Kidney epithelial cell (primary cell): ENCODE results near the gene SPDL1. TPM values are rescaled to one million over a fixed set of nuclear protein-coding genes. Genes with fewer than 3 reads are reported as not detected.

ENCODE experiments used
- DNase-seq: peaks from one replicate; pipeline ENCODE4 v3.0.0-alpha.2; 2010; ENCODE audit warnings: low read depth
- H3K27me3 ChIP-seq: 2 replicates; pipeline ENCODE4 v1.6.0; 2011; ENCODE audit warnings: low read length; ENCODE audit not compliant: control insufficient read depth, insufficient read depth
- H3K36me3 ChIP-seq: 2 replicates; pipeline ENCODE4 v1.5.1; 2011; ENCODE audit warnings: low read length; ENCODE audit not compliant: control insufficient read depth, insufficient read depth
- H3K4me3 ChIP-seq: 2 replicates; pipeline ENCODE4 v1.5.1; 2011; ENCODE audit warnings: low read depth, mild to moderate bottlenecking, control low read depth, low read length
- total RNA-seq: library from RNA; depleted of rRNA; stranded (reverse); fragments of >200 nt; gene quantifications from 2 replicates; pipeline ENCODE4 v1.2.3, GENCODE V29; 2015
- TF ChIP-seq, protein P1 (sequence below): IDR thresholded peaks from 2 replicates; pipeline ENCODE4 v1.5.1; 2011; ENCODE audit warnings: mild to moderate bottlenecking, moderate library complexity, low read length, control low read depth, inconsistent platforms; ENCODE audit not compliant: insufficient read depth, poor library complexity, severe bottlenecking

Gene SPDL1
- total RNA-seq, 1 donor from 2014 or later, result 64.3 TPM

DNA sequence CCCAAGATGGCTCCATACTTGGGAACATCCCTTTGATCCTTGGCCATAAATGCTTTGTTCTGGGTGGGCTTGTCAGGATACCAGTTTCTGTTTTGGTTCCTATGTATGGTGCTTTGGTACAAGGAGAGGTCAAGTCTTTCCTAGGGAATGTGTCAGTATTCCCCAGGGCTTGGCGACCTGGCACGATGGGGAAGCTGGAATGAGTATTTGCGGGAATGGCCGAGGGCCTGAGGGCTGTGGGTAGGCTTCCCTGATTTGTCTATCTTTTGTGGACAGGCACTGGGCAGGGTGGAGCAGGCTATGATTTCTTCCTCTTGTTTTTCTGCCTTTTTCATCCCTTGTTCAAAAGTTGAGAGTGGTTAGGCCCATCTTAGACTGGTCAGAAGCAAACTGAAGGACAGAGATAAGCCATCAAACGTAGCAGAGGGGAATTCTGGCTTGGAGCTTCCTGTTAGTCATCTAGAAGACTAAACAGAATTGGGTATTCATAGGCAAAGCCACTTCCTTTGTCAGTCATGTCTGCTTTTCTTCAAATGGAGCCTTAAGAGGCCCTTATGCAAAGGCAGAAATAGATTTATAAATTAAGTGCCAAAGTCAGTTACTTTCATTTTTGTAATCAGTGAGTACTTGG, 67.2 kb downstream of the SPDL1 start:
- Histone ChIP-seq H3K36me3 (no peaks in the 10 kb centered on the region), H3K4me3 (no peak overlapping the region), H3K27me3 (no peaks in the 10 kb centered on the region)
- TF ChIP-seq, protein P1, sequence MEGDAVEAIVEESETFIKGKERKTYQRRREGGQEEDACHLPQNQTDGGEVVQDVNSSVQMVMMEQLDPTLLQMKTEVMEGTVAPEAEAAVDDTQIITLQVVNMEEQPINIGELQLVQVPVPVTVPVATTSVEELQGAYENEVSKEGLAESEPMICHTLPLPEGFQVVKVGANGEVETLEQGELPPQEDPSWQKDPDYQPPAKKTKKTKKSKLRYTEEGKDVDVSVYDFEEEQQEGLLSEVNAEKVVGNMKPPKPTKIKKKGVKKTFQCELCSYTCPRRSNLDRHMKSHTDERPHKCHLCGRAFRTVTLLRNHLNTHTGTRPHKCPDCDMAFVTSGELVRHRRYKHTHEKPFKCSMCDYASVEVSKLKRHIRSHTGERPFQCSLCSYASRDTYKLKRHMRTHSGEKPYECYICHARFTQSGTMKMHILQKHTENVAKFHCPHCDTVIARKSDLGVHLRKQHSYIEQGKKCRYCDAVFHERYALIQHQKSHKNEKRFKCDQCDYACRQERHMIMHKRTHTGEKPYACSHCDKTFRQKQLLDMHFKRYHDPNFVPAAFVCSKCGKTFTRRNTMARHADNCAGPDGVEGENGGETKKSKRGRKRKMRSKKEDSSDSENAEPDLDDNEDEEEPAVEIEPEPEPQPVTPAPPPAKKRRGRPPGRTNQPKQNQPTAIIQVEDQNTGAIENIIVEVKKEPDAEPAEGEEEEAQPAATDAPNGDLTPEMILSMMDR, result no peak
- DNase-seq, result no peak

DNA sequence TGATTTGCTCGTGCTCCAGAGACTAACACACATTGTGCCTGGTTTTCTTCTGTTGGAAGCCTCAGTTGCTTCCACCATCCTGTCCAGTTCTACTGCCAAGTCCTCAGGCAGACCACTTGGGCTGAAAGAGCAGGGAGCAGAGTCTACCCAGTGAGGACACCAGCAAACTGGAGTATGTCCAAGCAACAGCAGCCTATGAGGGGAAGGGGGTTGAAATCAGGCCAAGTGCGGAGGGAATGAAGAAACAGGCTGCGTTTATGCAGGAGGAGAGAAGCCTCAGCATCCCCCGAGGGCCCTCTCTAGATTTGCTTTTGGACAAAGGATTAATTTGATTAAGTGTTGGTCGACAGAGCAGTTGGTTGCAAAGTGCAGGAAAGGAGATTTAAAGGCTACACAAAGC, 68.0 kb downstream of the SPDL1 start:
- Histone ChIP-seq H3K4me3 (no peak overlapping the region), H3K36me3 (no peaks in the 10 kb centered on the region), H3K27me3 (no peaks in the 10 kb centered on the region)
- no peak for DNase-seq
- TF ChIP-seq, protein P1, result no peak

DNA sequence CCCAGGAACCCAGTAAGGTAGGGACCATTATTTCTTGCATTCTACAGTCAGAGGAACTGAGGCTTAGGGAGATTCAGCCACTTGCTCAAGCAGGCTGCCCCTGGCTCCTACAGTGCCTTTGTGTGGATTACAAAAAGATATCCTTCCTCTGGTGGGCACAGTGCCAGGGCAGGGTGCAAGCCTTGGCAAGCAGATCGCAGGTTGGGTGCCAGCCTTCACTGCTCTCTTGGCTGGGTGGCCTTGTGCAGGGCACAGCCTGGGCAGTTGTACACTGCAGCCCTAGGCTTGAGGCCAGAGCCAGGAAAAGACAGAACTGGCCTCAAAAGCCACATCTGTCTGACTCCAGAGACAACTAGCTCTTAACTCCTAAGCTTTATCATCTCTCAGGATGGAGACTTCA, 68.5 kb downstream of the SPDL1 start:
- TF ChIP-seq, protein P1, result no peak
- DNase-seq, result no peak

DNA sequence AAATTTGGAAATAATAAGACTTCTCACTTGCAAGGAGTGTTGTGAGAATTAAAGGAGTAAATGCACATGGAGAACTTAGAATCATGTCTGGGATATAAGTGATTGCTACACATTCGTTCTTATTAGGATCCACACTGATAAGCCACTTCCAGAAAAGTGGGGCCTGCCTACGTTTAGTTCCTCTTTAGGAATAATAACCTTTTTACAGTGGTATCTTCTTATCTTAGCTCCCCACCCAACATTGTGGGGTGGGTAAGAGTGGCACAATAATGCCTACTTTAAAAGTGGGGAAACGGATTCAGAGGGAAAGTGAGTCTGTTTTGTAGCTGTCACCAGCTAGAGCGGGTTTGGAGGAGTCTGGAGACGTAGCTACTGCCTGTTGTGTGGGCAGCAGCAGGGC, 69.5 kb downstream of the SPDL1 start:
- H3K27me3 ChIP-seq, result no peaks in the 10 kb centered on the region
- H3K36me3 ChIP-seq, result no peaks in the 10 kb centered on the region
- TF ChIP-seq, protein P1, result no peak
- no peak for DNase-seq
- no peak overlapping the region for H3K4me3 ChIP-seq

More for the DNA sequence above, 68.5 kb downstream of the SPDL1 start:
- Histone ChIP-seq H3K27me3 (no peaks in the 10 kb centered on the region), H3K36me3 (no peaks in the 10 kb centered on the region), H3K4me3 (no peak overlapping the region)

Other genes starting within 250 kb of the SPDL1 start
- gene DOCK2, start 53.5 kb downstream of the SPDL1 start, total RNA-seq, result 2.2 and 3.9 TPM in 2 replicates